EH (cell line): ENCODE measurements around the gene SMYD2.
A peak's percentile ranks its signal among the peaks of the same experiment; 100 is the strongest.
"Not testable (repeated sequence)": the region's sequence is repeated elsewhere in the genome, so short reads cannot be mapped to it uniquely, and the experiment has no call there.

Experiments used
- DNase-seq: peaks from one replicate; pipeline ENCODE4 v3.0.0-alpha.2; 2015; ENCODE audit warnings: low read depth

The SMYD2 gene

GRCh38 chr1:214271995-214272731, 8.8 kb upstream of the SMYD2 start:
- no peak for DNase-seq

- DNase-seq: no peak
These were observed 7.9 kb upstream of the SMYD2 start for GRCh38 chr1:214272964-214273533.

DNA sequence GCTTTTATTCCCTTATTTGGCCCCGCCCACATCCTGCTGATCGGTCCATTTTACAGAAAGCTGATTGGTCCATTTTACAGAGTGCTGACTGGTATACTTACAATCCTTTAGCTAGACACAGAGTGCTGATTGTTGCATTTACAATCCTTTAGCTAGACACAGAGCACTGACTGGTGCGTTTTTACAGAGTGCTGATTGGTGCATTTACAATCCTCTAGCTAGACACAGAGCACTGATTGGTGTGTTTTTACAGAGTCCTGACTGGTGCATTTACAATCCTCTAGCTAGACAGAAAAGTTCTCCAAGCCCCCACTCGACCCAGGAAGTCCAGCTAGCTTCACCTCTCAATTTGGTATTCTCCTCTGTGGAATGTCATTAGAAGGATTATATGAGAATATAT, 5.3 kb upstream of the SMYD2 start:
- not testable (repeated sequence) for DNase-seq

DNA sequence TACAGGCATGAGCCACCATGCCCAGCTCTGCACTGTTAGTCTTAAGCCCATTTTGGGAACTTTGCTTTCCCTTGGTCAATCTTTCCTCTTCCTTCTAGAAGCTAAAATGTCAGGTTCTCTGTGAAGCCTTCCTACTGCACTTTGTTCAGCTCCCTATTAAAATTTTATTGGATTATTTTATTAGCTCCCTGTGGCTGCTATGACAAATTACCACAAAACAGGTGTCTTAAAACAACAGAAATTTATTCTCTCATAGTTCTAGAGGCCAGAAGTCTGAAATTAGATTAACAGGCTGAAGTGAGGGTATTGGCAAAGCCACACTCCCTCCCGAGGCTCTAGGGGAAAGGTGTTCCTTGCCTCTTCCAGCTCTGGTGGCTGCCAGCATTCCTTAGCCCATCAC, 4.2 kb upstream of the SMYD2 start:
- no peak for DNase-seq

DNA sequence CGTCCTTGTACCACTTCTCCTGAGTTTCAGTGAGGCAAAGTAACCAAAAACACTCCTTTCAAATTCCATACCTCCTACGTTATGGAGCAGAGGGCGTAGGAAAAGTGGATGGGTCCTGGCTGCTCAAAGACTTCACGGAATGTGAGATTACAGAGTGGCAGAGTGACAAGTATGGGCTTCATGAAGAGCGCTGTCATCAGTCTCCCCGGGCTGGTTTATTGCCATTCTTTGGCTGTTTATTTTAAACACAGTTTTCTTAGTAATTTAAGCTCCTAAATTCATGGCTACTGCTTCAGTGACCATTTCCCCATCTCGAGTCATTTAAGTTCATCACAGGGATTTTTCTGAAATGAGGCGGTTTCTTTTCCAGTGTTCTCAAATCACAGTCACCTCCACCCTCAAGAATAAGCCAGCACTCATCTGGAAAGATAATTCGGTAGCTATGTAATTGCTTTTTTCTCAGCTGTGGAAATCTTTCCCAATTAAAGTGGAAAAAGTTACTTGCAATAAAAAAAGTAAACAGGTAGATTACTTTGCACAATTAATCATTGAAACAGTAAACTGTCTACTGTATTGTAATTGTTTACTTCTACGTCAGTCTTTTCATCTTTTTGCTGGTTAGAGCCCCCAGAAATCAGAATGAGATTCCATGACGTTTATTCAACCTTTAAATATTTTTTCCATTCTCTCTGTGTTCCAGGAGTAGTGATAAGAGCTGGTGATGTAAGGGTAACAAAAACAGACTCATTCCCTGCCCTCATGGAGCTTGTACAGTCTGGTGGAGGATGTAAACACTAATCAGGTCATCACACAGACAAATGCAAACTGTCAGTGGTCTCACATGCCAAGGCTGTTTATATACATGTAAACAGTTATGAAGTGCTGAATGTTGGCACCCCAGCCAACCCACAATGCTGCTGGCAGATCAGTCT, 3.0 kb upstream of the SMYD2 start:
- peak; percentile 80 for DNase-seq

DNA sequence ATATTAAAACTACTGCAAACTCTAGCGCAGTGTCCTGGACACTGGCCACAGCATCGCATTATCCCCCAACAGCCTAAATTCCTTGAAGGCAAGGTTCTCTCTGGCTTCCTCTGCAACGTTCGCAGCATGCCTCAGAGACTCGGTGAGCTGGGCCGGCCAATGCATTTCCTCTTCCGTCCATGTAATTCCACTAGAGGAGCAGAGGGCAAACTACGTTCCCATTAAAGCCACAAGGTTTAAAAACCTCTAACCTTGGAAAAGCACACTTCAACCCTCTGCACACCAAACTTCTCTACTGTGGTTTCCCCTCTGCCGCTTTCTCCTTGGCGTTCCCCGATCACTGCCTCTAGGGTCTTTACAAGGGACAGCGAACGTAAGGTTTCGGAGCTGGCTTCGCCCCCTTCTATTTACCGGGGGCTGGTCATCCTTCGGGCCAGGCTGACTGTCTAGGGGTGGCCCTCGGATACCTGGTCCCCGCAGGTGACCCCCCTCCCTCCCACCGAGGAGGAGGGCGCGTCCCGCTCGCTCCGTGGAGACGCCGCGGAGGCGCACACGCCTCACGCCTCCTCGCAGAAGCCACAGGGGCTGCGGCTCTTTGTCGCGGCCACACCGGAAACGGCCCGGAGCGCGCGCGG, 456 bp upstream of the SMYD2 start:
- DNase-seq: peak; percentile 68

DNA sequence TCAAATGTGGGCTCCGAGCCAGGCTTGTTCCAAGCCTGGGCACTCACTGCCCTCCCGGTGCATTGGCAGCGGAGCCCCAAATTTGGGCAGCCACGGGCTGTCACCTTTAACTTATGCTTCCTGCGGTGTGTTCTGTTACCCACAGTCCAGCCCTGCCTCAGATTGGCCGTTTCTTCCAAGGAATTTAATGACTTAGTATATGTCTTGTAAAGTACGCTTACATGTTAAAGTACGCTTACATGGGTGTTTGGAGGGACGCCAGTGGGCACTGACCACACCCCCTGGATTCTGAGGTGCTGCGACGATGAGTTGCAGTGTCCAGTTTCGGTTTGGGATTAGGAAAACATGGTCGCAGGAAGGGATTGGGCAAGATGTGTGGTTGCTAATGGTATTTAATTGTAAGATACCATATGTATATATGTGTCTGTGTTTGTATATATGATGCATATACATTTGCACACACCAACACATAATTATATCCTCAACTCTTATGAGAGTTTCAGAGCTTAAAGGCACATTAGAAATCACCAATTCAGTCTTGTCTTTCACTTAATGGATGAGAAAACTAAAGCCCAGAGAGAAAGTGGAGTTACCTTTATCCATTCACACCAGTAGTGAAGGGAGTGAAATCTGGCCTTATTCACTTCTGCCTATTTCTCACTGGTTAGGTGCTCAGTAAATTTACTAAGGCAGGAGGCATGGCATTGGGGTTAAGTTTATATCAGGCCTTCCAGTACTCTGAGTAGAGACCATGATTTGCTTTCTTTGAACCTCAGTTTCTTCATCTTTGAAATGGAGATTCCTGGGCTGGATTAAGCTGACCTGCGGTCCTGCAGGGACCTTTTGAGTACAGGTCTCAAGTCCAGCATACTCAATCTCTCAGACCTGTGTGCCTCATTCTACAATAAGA, 1.0 kb downstream of the SMYD2 start:
- peak; percentile 72 for DNase-seq

DNA sequence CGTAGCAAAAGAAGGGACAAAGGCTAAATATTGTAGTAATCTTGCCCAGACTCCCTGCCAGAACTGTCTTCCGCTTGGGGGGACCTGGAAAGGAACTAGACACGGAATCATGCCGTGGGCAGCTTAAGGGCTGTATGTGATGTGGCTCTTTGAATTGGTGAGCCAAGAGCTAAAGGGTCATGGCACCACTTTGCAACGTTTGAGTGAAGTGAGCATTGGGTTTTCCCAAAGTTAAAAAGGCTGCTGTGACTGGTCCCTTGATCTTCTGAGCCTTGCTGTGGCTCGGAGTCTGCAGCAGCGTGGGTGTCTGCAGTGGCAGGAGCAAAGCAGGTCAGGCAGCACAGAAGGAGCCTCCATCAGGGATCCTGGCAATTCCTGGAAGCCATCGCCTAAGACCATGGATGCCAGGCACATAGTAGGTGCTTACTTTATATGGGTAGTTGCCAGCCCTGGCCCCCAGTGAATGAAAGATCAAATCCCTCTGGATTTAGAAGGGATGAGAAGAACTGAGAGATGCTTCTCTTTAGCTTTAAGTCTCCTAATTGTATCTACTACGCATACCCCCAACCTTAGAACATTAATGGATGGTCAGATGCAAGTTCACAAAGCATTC, 1.8 kb downstream of the SMYD2 start:
- no peak for DNase-seq

DNA sequence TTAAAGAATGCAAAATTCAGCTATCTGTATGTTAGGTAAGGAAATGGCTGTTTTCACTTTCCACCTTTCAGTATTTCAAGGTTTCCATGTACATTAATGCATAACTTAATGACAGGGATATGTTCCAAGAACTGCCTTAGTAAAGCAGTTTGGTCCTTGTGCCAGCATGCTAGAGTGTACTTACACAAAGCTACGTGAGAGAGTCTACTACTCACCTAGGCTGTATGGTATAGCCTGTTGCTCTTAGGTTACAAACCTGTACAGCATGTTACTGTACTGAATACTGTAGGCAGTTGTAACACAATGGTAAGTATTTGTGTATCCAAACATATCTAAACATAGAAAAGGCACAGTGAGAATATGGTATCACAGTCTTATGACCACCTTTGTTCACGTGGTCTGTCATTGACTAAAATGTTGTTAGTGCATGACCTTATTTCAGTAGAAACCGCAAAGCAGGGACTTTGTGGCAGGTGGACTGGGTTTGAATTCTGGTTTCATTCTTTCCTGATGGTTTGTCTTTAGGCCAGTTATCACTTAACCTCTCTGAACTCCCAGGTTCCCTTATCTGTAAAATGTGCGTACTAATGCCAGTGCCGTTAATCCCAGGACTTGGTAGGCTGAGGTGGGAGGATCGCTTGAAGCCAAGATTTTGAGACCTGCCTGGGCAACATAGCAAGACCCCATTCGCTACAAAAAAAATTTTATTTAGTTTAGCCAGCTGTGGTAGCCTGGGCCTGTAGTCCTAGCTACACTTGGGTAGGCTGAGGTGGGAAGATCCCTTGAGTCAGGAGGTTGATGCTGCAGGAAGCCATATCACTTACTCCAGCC, 4.9 kb downstream of the SMYD2 start:
- no peak for DNase-seq

DNA sequence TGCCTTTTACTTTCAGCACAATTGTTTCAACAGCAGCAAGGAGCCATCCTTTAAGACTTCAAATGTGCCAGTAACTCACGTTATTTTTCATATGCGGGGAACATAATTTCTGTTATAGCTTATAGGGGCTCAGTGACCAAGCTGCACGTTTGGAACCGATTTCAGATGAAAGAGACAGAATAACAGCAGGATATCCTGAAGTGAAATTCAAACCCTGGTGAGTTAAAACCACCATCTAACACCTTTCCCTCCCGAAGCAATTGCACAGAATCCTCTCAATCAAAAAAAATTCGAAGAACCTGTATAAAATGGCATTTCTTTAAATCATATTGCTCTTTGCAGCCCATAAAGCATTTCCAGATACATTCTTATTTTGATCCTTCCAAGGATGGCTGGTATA, 6.9 kb downstream of the SMYD2 start:
- no peak for DNase-seq

DNA sequence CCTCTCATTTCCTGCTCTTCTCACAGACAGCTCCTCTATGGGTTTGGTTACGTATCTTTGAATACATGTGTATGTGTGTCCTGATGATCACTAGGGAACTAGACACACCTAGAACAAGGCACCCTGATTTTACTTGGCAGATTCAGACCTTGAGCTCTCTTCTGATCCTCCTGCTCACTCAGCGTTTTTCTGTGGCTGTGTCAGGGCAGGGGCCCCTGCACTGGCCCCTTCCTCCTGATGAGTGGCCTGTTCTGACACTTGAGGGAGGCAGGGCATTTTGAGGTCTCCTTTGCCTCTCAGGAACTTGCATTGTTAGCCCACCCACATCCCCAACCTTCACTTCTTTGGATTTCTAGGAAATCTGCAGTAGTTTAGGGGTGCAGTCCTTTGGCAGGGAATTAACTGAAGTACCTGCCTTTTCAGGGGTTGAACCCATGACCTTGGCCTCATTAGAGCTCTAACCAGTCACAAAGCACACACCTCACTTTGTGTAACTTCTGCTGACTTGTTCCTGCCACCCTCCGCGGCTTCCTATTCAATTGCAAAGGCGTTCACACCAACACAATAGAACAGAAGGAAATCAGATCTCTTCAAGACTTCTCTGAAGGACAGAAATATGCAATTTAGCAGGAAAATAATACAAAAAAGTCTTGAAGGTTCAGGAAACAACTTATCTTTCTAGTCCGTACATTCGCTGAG, 8.8 kb downstream of the SMYD2 start:
- no peak for DNase-seq

GRCh38 chr1:214290424-214291037, 9.6 kb downstream of the SMYD2 start:
- DNase-seq: no peak

DNA sequence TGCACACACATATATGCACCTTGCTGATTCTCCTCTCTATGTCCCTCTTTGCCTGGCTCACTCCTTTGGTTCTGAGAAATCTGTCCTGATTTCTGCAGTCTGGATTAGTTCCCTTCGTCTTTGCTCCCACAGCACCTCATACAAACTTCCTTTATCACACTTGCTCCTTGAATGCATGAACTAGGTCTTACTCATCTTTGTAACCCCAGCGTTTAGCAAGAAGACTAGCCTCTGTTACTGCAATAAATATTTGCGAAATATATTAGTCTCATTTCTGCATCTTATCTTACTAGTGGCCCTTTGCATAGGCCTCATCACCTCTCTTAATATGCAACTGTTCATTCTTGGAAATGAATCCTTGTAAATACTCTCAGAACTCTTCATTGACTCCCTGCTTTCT, 11.4 kb downstream of the SMYD2 start:
- DNase-seq: peak; percentile 38

DNA sequence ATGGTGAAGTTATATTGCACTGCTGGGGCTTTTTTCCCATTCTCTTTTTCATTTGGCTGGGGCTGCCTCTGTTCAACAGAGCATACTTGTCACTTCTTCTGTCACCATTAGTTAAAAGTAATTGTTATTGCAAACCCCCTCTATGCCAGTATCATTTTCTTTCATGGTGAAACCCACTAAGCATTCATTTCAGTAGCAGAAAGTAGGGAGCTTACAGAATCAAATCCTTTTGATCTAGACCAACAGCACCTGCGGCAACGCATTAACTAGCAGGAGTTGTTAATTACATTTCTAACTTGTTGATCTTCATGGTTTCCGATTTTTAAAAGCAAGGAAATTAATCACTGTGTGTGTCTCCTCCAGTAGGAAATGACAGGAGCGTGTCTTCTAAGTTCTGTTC, 15.0 kb downstream of the SMYD2 start:
- DNase-seq: no peak

DNA sequence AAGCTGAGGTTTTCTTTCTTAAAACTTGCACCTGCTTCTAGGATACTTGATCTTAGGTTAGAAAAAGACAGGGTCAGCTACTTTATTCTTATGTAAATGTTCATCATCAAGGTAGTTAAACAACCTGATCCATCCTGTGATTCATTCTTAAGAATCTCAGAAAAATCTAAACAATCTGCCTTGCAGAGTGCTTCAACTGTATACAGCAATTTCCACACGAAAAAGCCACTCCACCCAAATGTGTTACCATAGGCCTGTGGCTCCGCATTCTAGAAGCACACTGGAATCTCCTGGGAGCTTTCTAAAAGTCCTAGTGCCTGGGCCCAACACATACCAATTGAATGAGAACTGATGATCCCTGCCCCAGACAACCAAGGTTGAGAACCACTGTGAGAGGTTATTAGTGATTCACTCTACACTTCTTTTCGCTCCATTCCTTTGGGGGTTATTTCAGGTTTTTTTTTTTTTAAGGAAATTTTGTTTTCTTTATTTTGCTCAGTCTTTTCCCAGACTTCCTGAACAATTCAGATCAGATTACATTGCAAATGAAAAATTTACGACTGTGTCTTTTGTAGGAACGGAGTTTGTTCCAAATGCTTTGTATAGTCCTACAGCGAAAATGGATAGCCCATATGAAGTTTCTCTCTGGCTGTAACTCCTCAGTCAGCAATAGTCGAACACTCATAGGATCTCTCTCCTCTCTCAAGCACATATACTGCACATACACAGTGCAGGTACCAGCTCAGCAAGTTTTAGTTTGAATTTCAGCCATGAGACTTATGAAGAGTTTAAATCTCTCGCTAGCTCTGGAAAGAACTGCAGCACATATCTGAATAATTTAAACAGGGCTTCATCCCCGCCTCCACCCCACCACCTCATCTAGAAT, 16.1 kb downstream of the SMYD2 start:
- peak; percentile 97 for DNase-seq

DNA sequence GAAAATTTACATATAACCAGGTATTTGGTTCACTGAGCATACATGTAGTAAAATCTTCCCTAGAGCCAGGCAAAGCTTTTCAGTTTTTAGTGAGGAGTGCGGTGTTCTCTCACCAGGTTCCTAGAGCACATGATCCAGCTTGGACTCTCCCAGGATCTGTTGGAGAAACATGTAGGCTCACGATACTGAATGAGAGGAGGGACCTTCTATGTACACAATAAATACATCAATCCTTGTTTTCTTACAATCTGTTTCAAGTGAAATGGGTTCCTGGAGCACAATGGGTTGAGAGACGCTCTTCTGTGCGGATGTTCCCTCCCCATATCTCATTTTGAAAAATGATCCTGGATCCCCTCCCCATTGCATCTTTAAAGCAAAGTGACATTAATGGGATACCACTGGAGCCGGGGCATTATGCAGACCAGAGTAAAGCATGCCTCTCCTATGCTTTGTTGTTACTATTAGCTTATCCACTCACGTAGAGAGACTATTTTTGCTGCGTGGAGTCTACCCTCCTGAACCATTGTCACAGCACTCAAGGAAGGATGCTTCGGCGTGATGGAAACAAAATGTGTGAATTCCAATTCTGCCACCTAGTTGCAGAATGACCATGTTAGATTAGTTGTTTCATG, 19.3 kb downstream of the SMYD2 start:
- no peak for DNase-seq

DNA sequence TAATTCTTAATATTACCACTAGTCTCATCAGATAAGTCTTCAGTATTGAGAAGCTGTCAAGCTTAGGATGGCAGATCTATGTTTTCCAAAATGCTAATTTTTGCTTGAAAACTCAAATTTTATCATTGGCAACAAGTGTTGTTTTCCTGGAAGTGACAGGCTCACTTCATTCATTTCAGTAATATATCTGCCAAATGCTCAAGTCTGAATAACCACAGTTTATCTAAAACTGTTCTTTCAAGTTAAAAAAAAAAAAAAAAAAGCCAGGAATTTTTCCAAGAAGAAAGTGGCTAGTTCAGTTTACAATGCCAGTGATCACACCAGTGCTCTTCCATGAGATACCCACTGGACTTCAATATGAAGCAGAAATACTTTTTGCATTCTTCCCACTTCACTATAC, 20.6 kb downstream of the SMYD2 start:
- no peak for DNase-seq
